Measurements from ENCODE around the gene ZCCHC7. TPM values are rescaled to one million over a fixed set of nuclear protein-coding genes. Genes with fewer than 3 reads are reported as not detected.
"Not testable (repeated sequence)": the region's sequence is repeated elsewhere in the genome, so short reads cannot be mapped to it uniquely, and the experiment has no call there.

The ZCCHC7 gene
- total RNA-seq, 1 donor: 68.4 TPM

DNA sequence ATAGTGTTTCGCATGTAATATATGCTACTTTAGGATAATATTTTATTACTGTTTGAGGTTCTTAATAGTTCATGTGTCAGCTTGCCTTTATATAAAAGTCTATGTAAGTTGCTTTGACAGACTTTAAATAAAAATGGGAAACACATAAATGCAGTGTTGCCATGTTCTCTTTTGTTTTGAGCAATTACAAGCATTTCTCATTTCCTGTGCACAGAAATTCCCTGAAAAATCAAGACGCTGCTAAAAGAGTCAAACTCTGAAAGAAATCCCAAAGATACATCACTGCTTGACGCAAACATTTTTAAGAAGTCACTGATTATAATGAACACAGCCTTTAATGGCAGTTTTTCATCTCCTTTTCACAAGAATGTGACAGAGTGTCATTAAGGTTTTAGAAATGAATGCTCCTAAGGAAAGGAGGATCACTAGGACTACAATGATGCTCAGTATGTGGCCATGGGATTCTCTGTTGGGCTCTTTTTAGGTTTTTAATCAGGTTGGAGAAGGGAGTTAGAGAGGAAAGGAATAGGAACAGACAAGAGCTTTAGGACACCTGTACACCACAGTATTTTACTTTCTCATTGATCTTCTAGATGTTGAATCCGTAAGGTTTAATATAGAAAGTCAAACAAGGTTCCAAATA, 29.4 kb downstream of the ZCCHC7 start:
- H3K9me3 ChIP-seq (ENCODE audit: low read depth, low read length): no peaks in the 10 kb centered on the region
- no peaks in the 10 kb centered on the region for H3K27me3 ChIP-seq (ENCODE audit: insufficient read depth, low read length)
- H3K4me3 ChIP-seq (ENCODE audit: low read length): no peak overlapping the region
- H3K4me1 ChIP-seq (ENCODE audit: insufficient read depth, low read length): peaks cover 7% of the 10 kb centered on the region

DNA sequence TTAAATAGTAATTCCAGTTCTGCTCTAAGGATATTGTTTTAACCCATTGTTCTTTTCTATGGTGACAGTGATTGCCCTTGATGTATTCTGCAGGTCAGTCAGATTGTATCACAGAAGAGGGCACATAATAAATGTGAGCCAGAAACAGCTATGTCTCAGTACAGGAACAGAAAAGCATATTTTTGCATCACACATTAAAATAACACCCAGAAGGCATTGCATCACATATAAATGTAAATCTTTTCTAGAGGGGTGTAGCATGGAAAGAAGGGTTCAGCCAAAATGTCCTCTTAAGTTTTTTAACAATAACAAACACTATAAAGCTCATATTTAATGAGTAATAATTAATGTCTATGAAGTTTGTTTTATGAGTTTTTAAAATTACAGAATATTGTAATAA, 30.0 kb downstream of the ZCCHC7 start:
- Histone ChIP-seq H3K4me3 (ENCODE audit: low read length) (no peak overlapping the region), H3K27me3 (ENCODE audit: insufficient read depth, low read length) (no peaks in the 10 kb centered on the region), H3K9me3 (ENCODE audit: low read depth, low read length) (no peaks in the 10 kb centered on the region), H3K4me1 (ENCODE audit: insufficient read depth, low read length) (peaks cover 6% of the 10 kb centered on the region)

DNA sequence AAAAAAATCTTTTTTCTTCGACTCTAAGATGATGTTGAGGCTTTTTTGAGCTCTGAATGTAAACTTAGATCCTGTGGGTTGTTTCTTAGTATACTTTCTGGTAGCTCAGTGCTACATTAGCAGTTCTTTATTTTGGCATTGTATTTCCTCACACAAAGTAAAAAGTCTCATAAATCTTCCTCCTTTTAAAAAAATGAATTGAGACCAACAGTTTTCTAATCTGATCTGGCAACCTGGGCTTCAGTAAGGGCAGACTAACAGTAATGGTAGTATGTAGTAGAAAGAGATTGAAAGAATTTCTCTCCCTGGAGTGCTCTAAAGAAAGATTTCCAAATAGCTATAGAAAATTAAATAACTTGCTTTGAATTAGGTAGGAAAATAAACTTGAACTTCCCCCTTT, 31.4 kb downstream of the ZCCHC7 start:
- Histone ChIP-seq H3K4me3 (ENCODE audit: low read length) (no peak overlapping the region), H3K9me3 (ENCODE audit: low read depth, low read length) (no peaks in the 10 kb centered on the region), H3K4me1 (ENCODE audit: insufficient read depth, low read length) (peaks cover 3% of the 10 kb centered on the region), H3K27me3 (ENCODE audit: insufficient read depth, low read length) (no peaks in the 10 kb centered on the region)

GRCh38 chr9:37152365-37152764, 32.0 kb downstream of the ZCCHC7 start:
- Histone ChIP-seq H3K4me3 (ENCODE audit: low read length) (no peak overlapping the region), H3K27me3 (ENCODE audit: insufficient read depth, low read length) (no peaks in the 10 kb centered on the region), H3K9me3 (ENCODE audit: low read depth, low read length) (no peaks in the 10 kb centered on the region), H3K4me1 (ENCODE audit: insufficient read depth, low read length) (peaks cover 8% of the 10 kb centered on the region)

GRCh38 chr9:37155601-37156000, 35.2 kb downstream of the ZCCHC7 start:
- Histone ChIP-seq H3K27me3 (ENCODE audit: insufficient read depth, low read length) (no peaks in the 10 kb centered on the region), H3K4me3 (ENCODE audit: low read length) (no peak overlapping the region), H3K4me1 (ENCODE audit: insufficient read depth, low read length) (peaks cover 8% of the 10 kb centered on the region), H3K9me3 (ENCODE audit: low read depth, low read length) (no peaks in the 10 kb centered on the region)

- Histone ChIP-seq H3K4me1 (ENCODE audit: insufficient read depth, low read length) (peaks cover 8% of the 10 kb centered on the region), H3K9me3 (ENCODE audit: low read depth, low read length) (no peaks in the 10 kb centered on the region), H3K27me3 (ENCODE audit: insufficient read depth, low read length) (no peaks in the 10 kb centered on the region), H3K4me3 (ENCODE audit: low read length) (no peak overlapping the region)
These were observed 35.8 kb downstream of the ZCCHC7 start for GRCh38 chr9:37156205-37156604.

GRCh38 chr9:37156781-37157356, 36.5 kb downstream of the ZCCHC7 start:
- H3K4me1 ChIP-seq (ENCODE audit: insufficient read depth, low read length): peaks cover 8% of the 10 kb centered on the region

GRCh38 chr9:37157726-37158377, 37.5 kb downstream of the ZCCHC7 start:
- H3K4me3 ChIP-seq (ENCODE audit: low read length): no peak overlapping the region
- peaks cover 8% of the 10 kb centered on the region for H3K4me1 ChIP-seq (ENCODE audit: insufficient read depth, low read length)
- H3K27me3 ChIP-seq (ENCODE audit: insufficient read depth, low read length): no peaks in the 10 kb centered on the region
- H3K9me3 ChIP-seq (ENCODE audit: low read depth, low read length): no peaks in the 10 kb centered on the region

More at GRCh38 chr9:37156781-37157356, 36.5 kb downstream of the ZCCHC7 start:
- H3K9me3 ChIP-seq (ENCODE audit: low read depth, low read length): no peaks in the 10 kb centered on the region
- H3K4me3 ChIP-seq (ENCODE audit: low read length): no peak overlapping the region
- no peaks in the 10 kb centered on the region for H3K27me3 ChIP-seq (ENCODE audit: insufficient read depth, low read length)

- Histone ChIP-seq H3K27me3 (ENCODE audit: insufficient read depth, low read length) (no peaks in the 10 kb centered on the region), H3K4me3 (ENCODE audit: low read length) (no peak overlapping the region), H3K9me3 (ENCODE audit: low read depth, low read length) (no peaks in the 10 kb centered on the region), H3K4me1 (ENCODE audit: insufficient read depth, low read length) (no peaks in the 10 kb centered on the region)
These were observed 42.9 kb downstream of the ZCCHC7 start for GRCh38 chr9:37163299-37163698.

- H3K9me3 ChIP-seq (ENCODE audit: low read depth, low read length); H3K4me1 ChIP-seq (ENCODE audit: insufficient read depth, low read length); H3K27me3 ChIP-seq (ENCODE audit: insufficient read depth, low read length); H3K4me3 ChIP-seq (ENCODE audit: low read length): not testable (repeated sequence)
These were observed 44.0 kb downstream of the ZCCHC7 start for GRCh38 chr9:37164335-37164734.

- Histone ChIP-seq H3K27me3 (ENCODE audit: insufficient read depth, low read length) (no peaks in the 10 kb centered on the region), H3K4me1 (ENCODE audit: insufficient read depth, low read length) (no peaks in the 10 kb centered on the region), H3K9me3 (ENCODE audit: low read depth, low read length) (no peaks in the 10 kb centered on the region), H3K4me3 (ENCODE audit: low read length) (no peak overlapping the region)
These were observed 45.3 kb downstream of the ZCCHC7 start for GRCh38 chr9:37165644-37166043.

DNA sequence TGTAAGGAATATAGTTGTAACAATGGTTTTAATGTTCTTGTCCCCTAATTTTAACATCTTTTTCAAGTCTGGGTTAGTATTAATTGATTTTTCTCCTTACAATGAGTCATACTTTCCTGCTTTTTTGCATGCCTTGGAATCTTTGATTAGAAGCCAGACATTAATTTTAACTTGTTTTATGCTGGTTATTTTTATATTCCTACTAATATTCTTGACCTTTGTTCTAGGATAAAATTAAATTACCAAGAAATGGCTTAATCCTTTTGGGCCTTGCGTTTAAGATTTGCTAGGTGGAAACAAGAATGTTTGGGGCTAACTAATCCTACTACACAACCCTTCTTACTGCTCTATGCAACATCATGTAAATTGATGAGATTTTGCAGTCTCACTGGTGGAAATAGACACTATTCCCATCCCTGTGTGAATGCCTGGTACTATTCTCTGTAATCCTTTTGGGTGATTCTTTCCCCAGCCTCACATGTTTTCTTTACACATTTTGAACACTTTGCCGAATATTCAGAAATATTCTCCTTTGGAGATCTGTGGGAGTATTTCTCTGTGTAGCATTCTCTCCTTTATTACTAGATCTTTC, 47.2 kb downstream of the ZCCHC7 start:
- no peaks in the 10 kb centered on the region for H3K4me1 ChIP-seq (ENCODE audit: insufficient read depth, low read length)
- no peak overlapping the region for H3K4me3 ChIP-seq (ENCODE audit: low read length)
- no peaks in the 10 kb centered on the region for H3K9me3 ChIP-seq (ENCODE audit: low read depth, low read length)
- H3K27me3 ChIP-seq (ENCODE audit: insufficient read depth, low read length): no peaks in the 10 kb centered on the region

DNA sequence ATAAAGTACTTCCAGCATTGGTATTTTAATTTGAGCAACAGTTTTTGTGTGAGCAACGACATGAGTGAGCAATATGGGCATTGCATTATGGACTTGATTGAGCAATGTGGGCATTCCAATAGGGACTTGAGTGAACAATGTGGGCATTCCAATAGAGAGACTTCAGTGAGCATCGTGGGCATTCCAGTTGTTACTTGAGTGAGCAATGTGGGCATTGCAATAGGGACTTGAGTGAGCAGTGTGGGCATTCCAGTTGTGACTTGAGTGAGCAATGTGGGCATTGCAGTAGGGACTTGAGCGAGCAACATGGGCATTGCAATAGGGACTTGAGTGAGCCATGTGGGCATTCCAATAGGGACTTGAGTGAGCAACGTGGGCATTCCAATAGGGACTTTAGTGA, 52.2 kb downstream of the ZCCHC7 start:
- no peaks in the 10 kb centered on the region for H3K27me3 ChIP-seq (ENCODE audit: insufficient read depth, low read length)
- no peaks in the 10 kb centered on the region for H3K9me3 ChIP-seq (ENCODE audit: low read depth, low read length)
- no peak overlapping the region for H3K4me3 ChIP-seq (ENCODE audit: low read length)
- no peaks in the 10 kb centered on the region for H3K4me1 ChIP-seq (ENCODE audit: insufficient read depth, low read length)

GRCh38 chr9:37174247-37174646, 53.9 kb downstream of the ZCCHC7 start:
- Histone ChIP-seq H3K9me3 (ENCODE audit: low read depth, low read length) (no peaks in the 10 kb centered on the region), H3K27me3 (ENCODE audit: insufficient read depth, low read length) (no peaks in the 10 kb centered on the region), H3K4me1 (ENCODE audit: insufficient read depth, low read length) (no peaks in the 10 kb centered on the region), H3K4me3 (ENCODE audit: low read length) (no peak overlapping the region)

DNA sequence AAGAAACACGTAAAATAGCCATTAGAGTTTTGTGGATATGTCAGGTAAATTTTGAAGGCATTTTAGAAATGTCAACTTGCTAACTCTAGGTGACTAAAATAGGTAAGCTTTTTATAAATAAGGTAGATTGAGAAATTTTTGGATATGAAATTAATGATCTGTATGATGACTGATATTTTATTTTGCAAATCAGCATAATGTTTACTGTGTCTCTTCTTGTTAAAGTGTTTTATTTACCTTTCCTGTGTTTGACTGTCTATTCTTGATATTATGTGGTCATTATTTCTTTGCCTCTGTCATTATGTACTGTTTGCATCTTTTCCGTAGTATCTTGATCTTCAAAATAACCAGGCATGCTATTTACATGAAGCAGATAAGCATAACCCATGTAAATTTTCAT, 58.4 kb downstream of the ZCCHC7 start:
- H3K9me3 ChIP-seq (ENCODE audit: low read depth, low read length): no peaks in the 10 kb centered on the region
- no peak overlapping the region for H3K4me3 ChIP-seq (ENCODE audit: low read length)
- H3K4me1 ChIP-seq (ENCODE audit: insufficient read depth, low read length): no peaks in the 10 kb centered on the region
- H3K27me3 ChIP-seq (ENCODE audit: insufficient read depth, low read length): no peaks in the 10 kb centered on the region

All from mononuclear cell (primary cell).